OCI-LY3 (cell line): ENCODE data around the gene AKAP12.

Experiments
- EZH2phosphoT487 ChIP-seq: fragments of 200-600 bp; shearing (Covaris generic); IDR thresholded peaks from 2 replicates; pipeline ENCODE4 v1.6.1; 2018; ENCODE audit warnings: antibody characterized with exemption, mixed run types, low read depth
- TF ChIP-seq, protein P1 (sequence below): fragments of 200-600, 300-600 bp; sonication (generic); IDR thresholded peaks from 2 replicates; pipeline ENCODE4 v1.5.1; 2014; ENCODE audit warnings: antibody characterized with exemption, low read length, low read depth

DNA sequence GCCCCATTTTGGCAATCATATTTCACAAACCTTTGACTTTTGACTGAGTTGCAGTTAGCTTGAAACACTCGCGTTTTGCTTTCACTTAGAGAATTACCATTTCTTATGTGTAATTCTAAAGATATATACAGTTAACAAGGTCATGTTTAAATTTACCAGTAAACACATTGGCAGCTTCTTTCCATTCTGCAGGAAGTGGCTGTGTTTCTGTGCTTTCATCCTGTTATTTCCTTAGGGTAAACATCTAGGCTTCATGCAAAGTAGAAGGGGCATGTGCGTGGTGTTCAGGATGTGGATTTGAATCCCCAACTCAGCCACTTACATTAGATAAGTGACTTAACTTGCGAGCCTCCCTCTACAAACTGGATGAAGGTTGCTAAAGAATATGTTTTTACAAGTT, 41.1 kb downstream of the AKAP12 start:
- TF ChIP-seq, protein P1, sequence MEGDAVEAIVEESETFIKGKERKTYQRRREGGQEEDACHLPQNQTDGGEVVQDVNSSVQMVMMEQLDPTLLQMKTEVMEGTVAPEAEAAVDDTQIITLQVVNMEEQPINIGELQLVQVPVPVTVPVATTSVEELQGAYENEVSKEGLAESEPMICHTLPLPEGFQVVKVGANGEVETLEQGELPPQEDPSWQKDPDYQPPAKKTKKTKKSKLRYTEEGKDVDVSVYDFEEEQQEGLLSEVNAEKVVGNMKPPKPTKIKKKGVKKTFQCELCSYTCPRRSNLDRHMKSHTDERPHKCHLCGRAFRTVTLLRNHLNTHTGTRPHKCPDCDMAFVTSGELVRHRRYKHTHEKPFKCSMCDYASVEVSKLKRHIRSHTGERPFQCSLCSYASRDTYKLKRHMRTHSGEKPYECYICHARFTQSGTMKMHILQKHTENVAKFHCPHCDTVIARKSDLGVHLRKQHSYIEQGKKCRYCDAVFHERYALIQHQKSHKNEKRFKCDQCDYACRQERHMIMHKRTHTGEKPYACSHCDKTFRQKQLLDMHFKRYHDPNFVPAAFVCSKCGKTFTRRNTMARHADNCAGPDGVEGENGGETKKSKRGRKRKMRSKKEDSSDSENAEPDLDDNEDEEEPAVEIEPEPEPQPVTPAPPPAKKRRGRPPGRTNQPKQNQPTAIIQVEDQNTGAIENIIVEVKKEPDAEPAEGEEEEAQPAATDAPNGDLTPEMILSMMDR: no peak
- no peak for TF ChIP-seq EZH2phosphoT487
